Vagina (tissue), 2 donors: ENCODE results near the gene HLA-DOB.
A peak's percentile ranks its signal among the peaks of the same experiment; 100 is the strongest.

ENCODE experiments used
- CTCF ChIP-seq, 3 experiments: fragments of 450-650 bp in 2 of 3; fragments of 200-600 bp in 1 of 3; sonication (generic) in 1 of 3; IDR thresholded peaks; one replicate each; pipeline ENCODE4 v1.5.1; 2017 to 2019; ENCODE audit warnings: antibody characterized with exemption in 3 of 3, mild to moderate bottlenecking in 2 of 3, moderate library complexity in 2 of 3
- POLR2AphosphoS5 ChIP-seq, 2 donors: sonication (generic); formaldehyde crosslinking; IDR thresholded peaks; one replicate each; pipeline ENCODE4 v1.9.0; 2017; ENCODE audit warnings: antibody characterized with exemption in 2 of 2, mild to moderate bottlenecking in 2 of 2, low read depth in 1 of 2; ENCODE audit not compliant: insufficient read depth in 1 of 2

DNA sequence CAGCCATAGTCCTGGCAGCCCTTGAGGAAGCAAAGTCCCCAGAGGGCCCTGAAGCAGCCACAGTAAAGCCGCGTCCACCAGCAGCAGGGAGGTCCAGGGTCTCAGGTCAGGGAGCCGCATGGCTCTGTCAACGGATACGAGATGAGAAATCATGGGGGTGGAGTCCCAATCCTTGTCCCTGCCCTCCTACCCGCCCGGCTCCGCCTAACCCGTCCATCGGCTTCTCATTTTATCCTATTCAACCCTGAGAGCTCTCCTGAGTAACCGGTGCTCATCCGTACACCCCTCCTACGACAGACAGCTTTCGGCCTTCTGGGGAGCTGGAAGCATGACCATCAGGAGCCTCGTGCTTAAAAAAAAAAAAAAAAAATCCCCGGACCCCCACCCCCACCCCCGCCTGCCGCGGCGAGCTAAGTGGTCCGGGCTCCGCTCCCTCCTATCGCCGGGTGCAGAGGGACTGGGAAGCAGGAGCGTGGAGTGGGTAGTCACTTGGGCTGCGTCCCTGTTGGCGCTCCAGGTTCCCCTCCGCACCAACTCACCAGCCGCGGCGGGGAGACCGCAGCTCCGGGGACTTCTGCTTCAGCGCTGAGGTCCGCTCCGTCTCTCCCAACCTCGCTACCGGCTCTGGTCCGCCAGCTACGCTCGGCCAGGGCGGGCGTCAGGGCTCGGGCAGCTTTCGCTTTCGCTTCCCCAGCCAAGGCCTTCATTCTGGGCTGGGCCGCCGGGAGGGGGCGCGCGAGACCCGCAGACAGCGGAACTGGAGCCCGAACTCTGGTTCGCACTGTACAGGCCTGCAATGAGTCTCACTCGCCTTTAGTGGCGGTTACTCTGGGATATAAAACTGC, 21.5 kb upstream of the HLA-DOB start, which contains the start of gene TAP2:
- TF ChIP-seq POLR2AphosphoS5 (IDR thresholded peaks at IDR 0.05; ENCODE audit: insufficient read depth in 1 of 2, low read depth in 1 of 2): peak; percentile 88 to 90
- TF ChIP-seq CTCF (IDR thresholded peaks at IDR 0.05): peak; percentile 86 to 98 (median 97)
